Stimulated activated CD8-positive, alpha-beta memory T cell treated with anti-CD3 and anti-CD28 coated beads, Interleukin-4, amount 100 ng/mL, for 1 hour (primary cell): ENCODE results near the gene FAM241B.

Experiments used
- DNase-seq, 2 donors: peaks; one replicate each; pipeline ENCODE4 v3.0.0-alpha.2; 2020; ENCODE audit warnings: low read depth in 2 of 2, low spot score in 1 of 2

FAM241B gene

GRCh38 chr10:69647126-69647525, 17.1 kb downstream of the FAM241B start:
- DNase-seq = no peak

- DNase-seq = no peak
Measured at GRCh38 chr10:69647819-69648218, 17.8 kb downstream of the FAM241B start.

GRCh38 chr10:69648461-69648860, 18.4 kb downstream of the FAM241B start:
- DNase-seq = no peak

GRCh38 chr10:69649786-69650550, 19.9 kb downstream of the FAM241B start:
- DNase-seq = no peak

GRCh38 chr10:69650589-69651261, 20.7 kb downstream of the FAM241B start:
- no peak for DNase-seq

DNA sequence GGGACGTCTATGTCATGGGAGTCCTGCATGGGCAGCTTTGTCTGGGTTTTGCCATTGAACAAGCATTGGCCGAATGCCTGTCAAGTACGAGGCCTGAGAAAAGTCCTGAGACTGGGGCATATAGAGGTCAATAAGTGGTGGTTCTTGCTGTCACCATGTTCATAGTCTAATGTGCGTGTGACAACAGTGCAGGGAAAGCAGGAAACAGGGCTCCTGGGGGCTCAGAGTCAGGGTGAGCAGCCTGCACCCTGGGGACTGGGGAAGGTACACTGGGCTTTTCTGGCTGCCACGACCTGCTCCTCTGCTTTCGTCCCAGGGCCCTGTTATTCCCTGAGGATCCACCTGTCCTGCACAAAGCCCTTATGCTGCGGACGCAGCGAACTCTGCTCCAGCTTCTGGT, 21.3 kb downstream of the FAM241B start:
- DNase-seq = no peak

GRCh38 chr10:69652111-69652856, 22.2 kb downstream of the FAM241B start:
- no peak for DNase-seq

DNA sequence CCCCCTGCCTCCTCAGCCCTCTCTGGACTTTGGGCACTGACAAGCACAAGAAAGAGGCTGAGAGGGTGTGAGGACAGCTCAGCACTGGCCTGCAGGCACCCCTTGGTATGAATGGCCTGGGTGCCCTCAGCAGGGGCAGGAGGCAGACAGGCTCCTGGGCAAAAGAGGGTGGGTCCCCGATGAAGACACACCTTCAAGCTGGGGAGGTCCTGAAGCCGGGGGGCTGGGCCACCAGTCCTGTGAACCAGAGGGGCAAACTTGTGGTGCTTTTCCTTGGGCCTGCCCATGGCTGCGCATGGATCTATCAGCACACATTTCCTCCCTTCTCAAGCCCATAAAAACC, 22.8 kb downstream of the FAM241B start:
- no peak for DNase-seq

DNA sequence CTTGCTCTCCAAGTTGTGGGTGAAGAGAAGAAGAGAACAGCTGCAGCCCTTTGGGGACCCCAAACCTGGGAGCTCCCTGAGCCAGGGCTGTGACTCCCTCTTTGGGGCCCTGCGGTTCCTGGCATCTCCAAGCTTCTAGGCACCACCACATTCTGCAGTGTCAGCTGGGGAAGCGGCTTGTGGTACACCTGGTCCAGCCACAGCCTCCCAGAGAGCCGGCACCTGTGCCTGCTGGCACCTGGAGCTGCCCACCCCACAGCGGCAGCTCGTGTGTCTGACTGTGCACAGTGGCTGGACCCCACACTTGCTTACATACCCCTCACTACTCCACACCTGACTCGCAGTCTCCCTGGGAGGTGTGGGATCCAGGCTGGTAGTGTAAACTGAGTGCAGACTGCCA, 23.5 kb downstream of the FAM241B start:
- DNase-seq = no peak

- no peak for DNase-seq
Measured at GRCh38 chr10:69655124-69655867, 25.2 kb downstream of the FAM241B start.

- no peak for DNase-seq
Measured at GRCh38 chr10:69655868-69656555, 26.0 kb downstream of the FAM241B start.

DNA sequence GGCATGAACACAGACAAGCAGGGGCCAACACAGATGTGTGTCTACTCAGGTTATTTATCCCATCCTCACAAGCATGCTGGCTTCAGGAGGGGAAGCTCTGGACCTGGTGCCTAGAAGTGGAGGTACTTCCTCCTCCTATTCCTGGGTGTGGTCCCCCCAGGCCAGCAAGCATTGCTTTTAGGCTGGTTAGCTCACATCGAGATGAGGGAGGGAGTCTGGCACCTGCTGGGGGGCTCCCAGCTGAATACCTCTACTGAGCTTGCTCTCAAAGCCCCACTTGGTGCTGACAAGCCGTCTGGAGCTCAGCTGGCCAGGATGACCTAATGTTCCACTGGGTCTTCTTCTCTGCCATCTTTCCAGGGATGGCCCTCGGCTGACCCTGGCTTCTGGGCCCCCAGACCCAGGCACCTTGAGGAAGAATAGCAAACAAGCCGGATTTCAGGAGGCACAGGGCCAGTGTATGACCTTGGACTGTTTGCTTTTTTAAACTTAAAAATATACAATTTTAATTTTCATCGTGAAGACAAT, 26.8 kb downstream of the FAM241B start:
- DNase-seq = no peak

DNA sequence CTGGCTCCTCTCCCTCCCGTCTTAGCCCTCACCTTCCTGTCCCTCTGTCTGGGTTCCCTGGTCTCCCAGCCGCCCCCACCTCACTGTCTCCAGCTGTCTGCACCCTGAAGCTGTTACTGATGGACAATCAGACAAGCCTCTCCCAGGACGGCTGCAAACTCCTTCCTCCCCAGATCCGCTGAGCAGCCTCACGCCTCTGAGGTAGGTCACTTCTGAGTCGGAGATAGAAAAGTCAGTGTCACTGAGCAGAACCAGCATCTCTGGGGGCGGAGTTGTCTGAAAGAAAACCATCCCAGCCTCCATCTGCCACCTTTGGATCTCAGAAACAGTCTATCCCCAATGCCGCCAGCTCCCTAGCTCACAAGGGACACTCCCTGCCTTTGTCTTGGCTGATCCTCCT, 27.4 kb downstream of the FAM241B start:
- DNase-seq = no peak

GRCh38 chr10:69657866-69658265, 27.8 kb downstream of the FAM241B start:
- DNase-seq = no peak

DNA sequence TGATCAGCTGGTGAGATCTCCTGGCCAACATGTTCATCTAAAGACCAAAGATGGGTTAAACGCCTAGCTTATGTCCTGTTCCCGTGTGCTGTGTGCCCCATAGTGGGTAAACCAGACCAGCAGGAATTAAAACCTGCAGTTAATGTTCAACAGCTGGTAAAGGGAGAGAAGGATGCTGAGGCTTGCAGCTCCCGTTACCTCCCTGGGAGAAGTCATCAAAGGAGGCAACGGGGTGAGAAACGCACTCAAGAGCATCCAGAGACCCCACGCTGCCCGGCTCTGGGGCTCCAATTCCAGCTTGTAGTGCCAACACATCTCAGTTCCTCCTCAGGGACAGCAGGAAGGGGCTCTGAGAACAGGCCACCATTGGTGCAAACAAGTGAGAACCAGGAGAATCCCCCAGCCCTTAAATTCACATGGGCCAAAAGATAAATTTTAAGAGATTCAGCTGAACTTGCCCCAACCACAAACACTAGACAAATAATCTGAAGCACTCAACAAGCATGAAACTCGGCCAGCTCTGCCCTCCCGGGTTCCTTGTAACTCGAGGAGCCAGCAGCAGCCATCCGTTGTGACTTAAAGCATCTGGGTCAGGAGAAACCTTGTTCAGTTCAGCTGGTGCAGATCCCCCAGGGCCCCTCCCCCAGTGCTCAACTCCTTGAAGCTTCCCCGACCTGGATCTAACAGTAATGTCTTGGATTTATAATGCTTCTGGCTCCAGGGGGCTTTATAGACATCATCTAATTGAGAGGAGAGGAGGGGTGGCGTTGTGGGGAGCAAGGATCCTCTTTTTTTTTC, 29.4 kb downstream of the FAM241B start:
- no peak for DNase-seq

DNA sequence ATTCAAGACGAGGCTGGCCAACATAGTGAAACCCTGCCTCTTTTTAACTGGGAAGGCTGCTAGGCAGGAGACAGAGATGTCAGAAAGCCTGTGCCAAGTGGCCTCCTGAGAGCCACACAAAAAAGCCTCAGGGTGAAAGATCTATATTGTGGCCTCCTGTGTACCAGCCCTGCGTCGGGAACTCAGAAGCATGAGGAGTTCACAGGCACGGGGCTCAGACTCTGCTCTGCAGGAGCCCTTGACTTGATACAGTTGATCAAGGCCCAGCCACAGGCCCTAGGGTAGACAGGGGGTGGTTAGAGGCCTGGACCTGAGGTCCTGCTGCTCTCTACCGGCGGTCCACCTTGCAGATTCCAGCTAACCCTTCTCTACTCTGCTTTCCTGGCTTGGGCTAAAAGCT, 30.2 kb downstream of the FAM241B start:
- DNase-seq = no peak

DNA sequence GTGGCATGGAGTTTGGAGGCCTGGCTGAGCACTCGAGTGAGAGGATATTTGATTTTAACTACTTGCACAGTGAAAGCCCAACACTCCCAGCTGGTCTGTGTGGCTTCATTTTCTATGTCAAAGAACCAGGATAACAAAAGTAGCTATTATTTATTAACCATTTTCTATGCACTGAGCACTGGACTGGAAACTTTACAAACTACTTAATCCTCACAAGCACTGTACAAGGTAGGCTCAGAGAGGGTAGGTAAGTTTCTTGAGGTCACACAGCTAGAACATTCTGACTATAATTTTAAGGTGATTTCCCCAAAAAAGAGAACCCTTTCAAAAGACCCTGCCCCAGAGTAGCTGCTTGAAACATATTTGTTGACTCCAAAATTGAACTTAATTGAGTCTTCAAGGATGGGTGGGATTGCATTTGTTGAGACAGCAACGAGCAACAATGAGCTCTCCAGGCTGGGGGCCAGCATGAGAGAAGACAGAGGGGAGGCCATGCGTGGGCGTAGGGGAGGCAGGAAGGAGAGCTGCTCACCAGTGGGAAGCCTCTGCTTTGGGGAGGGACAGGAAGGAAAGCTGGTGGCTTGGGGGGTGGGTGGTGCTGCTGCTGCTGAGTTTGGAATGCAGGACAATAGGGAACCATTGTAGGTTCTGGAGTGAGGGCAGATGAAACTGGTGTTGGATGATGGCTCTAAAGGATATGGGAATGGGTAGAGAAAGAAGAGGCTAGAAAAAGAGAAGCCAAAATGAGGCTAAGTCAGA, 31.5 kb downstream of the FAM241B start:
- DNase-seq = no peak

DNA sequence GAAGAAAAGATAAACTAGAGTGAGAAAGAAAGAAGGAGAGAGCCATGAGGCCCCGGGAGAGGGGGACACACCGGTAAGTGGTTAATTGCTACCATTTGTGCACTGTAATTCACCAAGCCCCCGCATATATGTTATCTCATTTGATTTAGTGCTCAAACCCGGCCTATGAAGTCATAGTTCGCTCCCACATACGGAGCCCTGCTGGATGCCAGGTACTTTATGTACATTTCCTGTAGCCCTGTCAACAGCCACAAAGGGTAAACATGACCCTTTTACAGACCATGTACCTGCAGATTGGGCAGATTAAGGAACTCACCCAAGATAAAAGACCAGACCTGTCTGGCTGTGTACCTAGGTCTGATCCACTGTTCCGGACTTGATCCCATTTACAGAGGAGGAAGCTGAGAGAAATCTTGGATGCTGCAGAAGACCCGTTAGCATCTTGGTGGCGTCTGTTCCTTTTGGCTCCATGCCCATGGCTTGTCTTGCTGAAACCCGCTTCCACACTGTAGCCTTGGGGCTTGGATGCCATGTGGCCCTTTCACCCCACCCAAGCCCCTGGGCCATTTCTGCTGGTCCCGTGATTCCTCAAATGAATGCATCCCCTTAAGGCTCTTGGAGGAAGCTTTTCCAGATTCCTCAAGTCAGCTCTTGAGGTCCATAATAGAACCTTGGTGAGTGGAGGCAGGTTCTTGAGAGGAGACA, 32.3 kb downstream of the FAM241B start:
- DNase-seq = no peak

GRCh38 chr10:69662901-69663300, 32.9 kb downstream of the FAM241B start:
- DNase-seq = no peak
